ENCODE data around the gene HS6ST2. TPM values are rescaled to one million over a fixed set of nuclear protein-coding genes. Genes with fewer than 3 reads are reported as not detected.
A peak's percentile ranks its signal among the peaks of the same experiment; 100 is the strongest.

The HS6ST2 gene
- total and polyA plus RNA-seq, 9 of the 15 experiments (the other 6 are each of a cell fraction or from before 2014, with no cell fraction given), result not detected

GRCh38 chrX:132763528-132763927, 194.9 kb downstream of the HS6ST2 start:
- CTCF ChIA-PET (ENCODE audit: low intra/inter-chr PET ratio), result no interaction called here
- H3K9me1 ChIP-seq (ENCODE audit: control insufficient read depth, insufficient read depth, low read length), result no peaks in the 10 kb centered on the region
- no peak for TF ChIP-seq ESRRB (CRISPR knock-in tag; IDR thresholded peaks at IDR 0.05; ENCODE audit: borderline replicate concordance)
- TF ChIP-seq ZC3H4 (CRISPR knock-in tag; IDR thresholded peaks at IDR 0.05; ENCODE audit: borderline replicate concordance), result no peak

GRCh38 chrX:132758759-132759158, 199.7 kb downstream of the HS6ST2 start:
- Histone ChIP-seq H2AFZ (ENCODE audit: low read depth, low read length) (no peak overlapping the region), H3K9me1 (ENCODE audit: control insufficient read depth, insufficient read depth, low read length) (no peaks in the 10 kb centered on the region), H3K4me2 (ENCODE audit: insufficient read depth, low read length) (no peak overlapping the region), H3K4me1 (replicated peaks in 1 of 2; ENCODE audit: control insufficient read depth in 2 of 2, insufficient read depth in 2 of 2, low read length in 2 of 2) (no peaks in the 10 kb centered on the region), H3K9me3 (replicated peaks; ENCODE audit: control insufficient read depth, insufficient read depth, low read depth, low read length) (no peaks in the 10 kb centered on the region), H3K79me2 (ENCODE audit: control insufficient read depth, insufficient read depth, low read length) (no peaks in the 10 kb centered on the region), H3K4me3 (no peak overlapping the region), H3K27me3 (ENCODE audit: control insufficient read depth in 2 of 2, insufficient read depth in 2 of 2, low read length in 2 of 2) (no peaks in the 10 kb centered on the region), H3K9ac (ENCODE audit: insufficient read depth in 1 of 2, low read depth in 2 of 2, low read length in 2 of 2) (no peak overlapping the region), H4K20me1 (replicated peaks; ENCODE audit: control insufficient read depth, insufficient read depth, low read length) (no peaks in the 10 kb centered on the region), H3K27ac (ENCODE audit: extremely low read depth, low read depth, low read length) (no peak overlapping the region), H3K36me3 (ENCODE audit: control insufficient read depth, insufficient read depth, low read length) (no peaks in the 10 kb centered on the region)
- CTCF ChIA-PET (ENCODE audit: low intra/inter-chr PET ratio), result no interaction called here
- no peak for DNase-seq (ENCODE audit: extremely low read depth in 1 of 4, low spot score in 3 of 4)
- no peak for FAIRE-seq
- no TSS peak for BruUV-seq (replicated peaks)
- ATAC-seq, result no peak
- intact Hi-C loops (cut with micrococcal nuclease), result no loop called here
- POLR2A ChIA-PET, result no interaction called here
- 5% methylated on average over 2 of the region's 4 CpGs for WGBS (ENCODE audit: insufficient coverage, low coverage, missing lambda C conversion rate)
- in situ Hi-C loops (cut with MboI), result no loop called here
- TF ChIP-seq FOSL1 (tag; conservative IDR thresholded peaks at IDR 0.05), result no peak
- TF ChIP-seq MAFK (IDR thresholded peaks at IDR 0.05; ENCODE audit: low read length), result peak; percentile 24; the same call in 1 of the 2 replicates
- TF ChIP-seq MAFG (tag; conservative IDR thresholded peaks at IDR 0.05), result peak; percentile 40
- no peak for TF ChIP-seq ZNF584 (CRISPR knock-in tag; IDR thresholded peaks at IDR 0.05; ENCODE audit: low read depth)
- TF ChIP-seq E2F5 (CRISPR knock-in tag; IDR thresholded peaks at IDR 0.05), result no peak
- TF ChIP-seq CCNT2 (IDR thresholded peaks at IDR 0.05; ENCODE audit: borderline replicate concordance, extremely low read depth, insufficient read length, low read depth, low read length), result no peak
- no peak for TF ChIP-seq RAD51 (IDR thresholded peaks at IDR 0.05; ENCODE audit: borderline replicate concordance, low read depth)

More at GRCh38 chrX:132763528-132763927, 194.9 kb downstream of the HS6ST2 start:
- in situ Hi-C loops (cut with MboI) (no loop called here), intact Hi-C loops (cut with micrococcal nuclease) (no loop called here)
- Histone ChIP-seq H3K27me3 (ENCODE audit: control insufficient read depth in 2 of 2, insufficient read depth in 2 of 2, low read length in 2 of 2) (no peaks in the 10 kb centered on the region), H3K4me1 (replicated peaks in 1 of 2; ENCODE audit: control insufficient read depth in 2 of 2, insufficient read depth in 2 of 2, low read length in 2 of 2) (no peaks in the 10 kb centered on the region), H3K4me2 (ENCODE audit: insufficient read depth, low read length) (no peak overlapping the region), H3K4me3 (no peak overlapping the region), H3K9ac (ENCODE audit: insufficient read depth in 1 of 2, low read depth in 2 of 2, low read length in 2 of 2) (no peak overlapping the region), H3K36me3 (ENCODE audit: control insufficient read depth, insufficient read depth, low read length) (no peaks in the 10 kb centered on the region), H3K27ac (ENCODE audit: extremely low read depth, low read depth, low read length) (no peak overlapping the region), H3K9me3 (replicated peaks; ENCODE audit: control insufficient read depth, insufficient read depth, low read depth, low read length) (no peaks in the 10 kb centered on the region), H4K20me1 (replicated peaks; ENCODE audit: control insufficient read depth, insufficient read depth, low read length) (no peaks in the 10 kb centered on the region), H2AFZ (ENCODE audit: low read depth, low read length) (no peak overlapping the region), H3K79me2 (ENCODE audit: control insufficient read depth, insufficient read depth, low read length) (no peaks in the 10 kb centered on the region)
- DNase-seq (ENCODE audit: extremely low read depth in 1 of 4, low spot score in 3 of 4) (no peak), FAIRE-seq (no peak), ATAC-seq (no peak)
- WGBS (ENCODE audit: insufficient coverage, low coverage, missing lambda C conversion rate), result 2% methylated on average over 3 of the region's 3 CpGs
- POLR2A ChIA-PET, result interaction anchor here (0.7 kb wide), 2 partner anchors 13 to 37 kb away, joined by 3 read pairs; no protein-coding TSS in a partner anchor
- BruUV-seq (replicated peaks), result no TSS peak

Measured in K562 (cell line).